ENCODE results near the gene VAV3.
"Not testable (repeated sequence)": the region's sequence is repeated elsewhere in the genome, so short reads cannot be mapped to it uniquely, and the experiment has no call there.

VAV3 gene

GRCh38 chr1:107653765-107654164, 311.2 kb downstream of the VAV3 start:
- Histone ChIP-seq H4K20me1 (no peaks in the 10 kb centered on the region), H3K36me3 (peaks cover 0 to 20% (median 6%) of the 10 kb centered on the region in 11 experiments; a peak in 7 of 22 replicates), H3K9ac (no peak overlapping the region), H3K9me3 (replicated peaks in 1 of 11) (peaks cover 0 to 8% (median 0%) of the 10 kb centered on the region in 11 experiments; a peak in 2 of 22 replicates), H3K4me1 (no peaks in the 10 kb centered on the region), H3K27ac (no peak overlapping the region), H3K27me3 (no peaks in the 10 kb centered on the region), H3K4me3 (no peak overlapping the region), H3K4me2 (no peak overlapping the region)
- TF ChIP-seq Cebpa-rat (IDR thresholded peaks at IDR 0.05), result no peak

GRCh38 chr1:107653005-107653404, 312.0 kb downstream of the VAV3 start:
- Histone ChIP-seq H4K20me1 (no peaks in the 10 kb centered on the region), H3K9me3 (replicated peaks in 1 of 11) (peaks cover 0 to 8% (median 0%) of the 10 kb centered on the region in 11 experiments; a peak in 2 of 22 replicates), H3K36me3 (peaks cover 0 to 19% (median 6%) of the 10 kb centered on the region in 11 experiments; a peak in 7 of 22 replicates), H3K4me2 (no peak overlapping the region), H3K27me3 (no peaks in the 10 kb centered on the region), H3K9ac (no peak overlapping the region), H3K4me1 (peaks cover 0 to under 1% (median 0%) of the 10 kb centered on the region in 10 experiments; a peak in 1 of 20 replicates), H3K27ac (no peak overlapping the region), H3K4me3 (no peak overlapping the region)
- TF ChIP-seq Cebpa-rat (IDR thresholded peaks at IDR 0.05), result no peak

GRCh38 chr1:107650825-107651224, 314.2 kb downstream of the VAV3 start:
- not testable (repeated sequence) for H3K4me3 ChIP-seq; H4K20me1 ChIP-seq; H3K27me3 ChIP-seq; H3K9me3 ChIP-seq (replicated peaks in 1 of 11); H3K27ac ChIP-seq; H3K4me2 ChIP-seq; H3K9ac ChIP-seq
- peaks cover 0 to 16% (median 6%) of the 10 kb centered on the region in 11 experiments; a peak in 6 of 22 replicates for H3K36me3 ChIP-seq
- H3K4me1 ChIP-seq, result peaks cover 0 to 22% (median 1%) of the 10 kb centered on the region in 10 experiments; a peak in 8 of 20 replicates

DNA sequence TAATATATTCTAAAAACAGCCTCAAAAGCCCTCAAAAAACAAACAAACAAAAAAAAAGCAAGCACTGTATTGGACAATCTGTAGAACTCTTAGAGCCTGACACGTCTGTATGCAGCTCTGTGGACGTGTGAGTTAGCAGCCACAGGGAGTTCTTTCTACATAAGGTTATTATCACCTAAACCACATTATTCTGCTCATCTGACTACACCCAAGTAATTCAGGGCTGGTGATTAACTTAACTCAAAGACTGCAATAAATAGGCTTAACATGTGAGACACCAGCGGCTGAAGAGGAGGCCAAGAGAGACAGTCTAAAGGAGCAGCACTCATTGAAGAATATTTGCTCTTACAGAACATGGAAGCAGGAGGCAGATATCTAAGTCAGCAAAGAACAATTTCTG, 316.0 kb downstream of the VAV3 start:
- peaks cover 0 to 8% (median 0%) of the 10 kb centered on the region in 11 experiments; a peak in 2 of 22 replicates for H3K9me3 ChIP-seq (replicated peaks in 1 of 11)
- H3K4me3 ChIP-seq, result no peak overlapping the region
- H3K9ac ChIP-seq, result no peak overlapping the region
- no peaks in the 10 kb centered on the region for H3K27me3 ChIP-seq
- H3K4me1 ChIP-seq, result peaks cover 13 to 40% (median 17%) of the 10 kb centered on the region in 10 experiments
- H4K20me1 ChIP-seq, result no peaks in the 10 kb centered on the region
- H3K36me3 ChIP-seq, result peaks cover 0 to 16% (median 6%) of the 10 kb centered on the region in 11 experiments; a peak in 5 of 22 replicates
- no peak for TF ChIP-seq Cebpa-rat (IDR thresholded peaks at IDR 0.05)
- H3K4me2 ChIP-seq, result no peak overlapping the region
- no peak overlapping the region for H3K27ac ChIP-seq

- Histone ChIP-seq H4K20me1 (no peaks in the 10 kb centered on the region), H3K36me3 (peaks cover 0 to 16% (median 6%) of the 10 kb centered on the region in 11 experiments; a peak in 6 of 22 replicates), H3K4me2 (no peak overlapping the region), H3K4me3 (no peak overlapping the region), H3K27me3 (no peaks in the 10 kb centered on the region), H3K4me1 (peaks cover 13 to 50% (median 27%) of the 10 kb centered on the region in 10 experiments), H3K9me3 (replicated peaks in 1 of 11) (peaks cover 0 to 8% (median 0%) of the 10 kb centered on the region in 11 experiments; a peak in 2 of 22 replicates), H3K27ac (no peak overlapping the region), H3K9ac (no peak overlapping the region)
- TF ChIP-seq Cebpa-rat (IDR thresholded peaks at IDR 0.05), result no peak
Measured at GRCh38 chr1:107648071-107648470, 316.9 kb downstream of the VAV3 start.

DNA sequence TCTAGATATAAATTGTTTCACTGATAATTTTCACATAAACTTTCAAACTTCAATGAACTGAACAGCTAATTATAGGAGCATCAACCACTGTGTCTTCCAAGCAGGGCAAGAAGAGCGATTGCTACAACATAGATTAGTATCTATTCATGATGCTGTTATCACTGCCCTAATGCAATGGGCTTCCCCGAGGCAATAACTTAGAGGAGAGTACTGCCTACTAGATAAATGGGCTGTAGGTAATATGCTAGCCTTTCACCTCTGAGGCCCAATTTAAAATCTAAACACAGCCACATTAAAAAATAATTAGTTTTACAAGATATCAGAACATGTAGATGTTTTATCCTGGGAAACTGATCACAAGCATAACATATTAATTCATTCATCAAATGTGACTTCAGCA, 318.0 kb downstream of the VAV3 start:
- H3K36me3 ChIP-seq, result peaks cover 1 to 22% (median 9%) of the 10 kb centered on the region in 11 experiments; a peak in 20 of 22 replicates
- no peak overlapping the region for H3K4me3 ChIP-seq
- H3K9me3 ChIP-seq (replicated peaks in 1 of 11), result peaks cover 0 to 4% (median 0%) of the 10 kb centered on the region in 11 experiments; a peak in 2 of 22 replicates

DNA sequence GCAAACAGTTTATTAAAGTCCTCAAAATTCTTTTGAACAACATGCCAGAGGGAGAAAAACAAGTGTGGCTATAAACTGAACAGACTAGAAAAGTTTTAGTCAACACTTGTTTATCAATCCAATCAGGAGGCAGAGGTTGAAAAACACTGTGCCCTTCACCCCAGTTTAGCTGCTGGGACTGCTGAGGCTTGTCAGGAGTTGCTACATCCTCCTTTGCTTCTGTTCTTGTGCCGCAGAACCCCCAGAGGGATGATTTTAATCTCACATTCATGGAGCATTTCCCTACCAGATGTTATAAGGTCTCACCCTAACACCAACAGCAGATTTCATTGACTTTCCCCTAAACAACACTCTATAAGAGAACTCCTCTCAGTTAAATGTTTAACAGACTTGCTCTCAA, 321.2 kb downstream of the VAV3 start:
- Histone ChIP-seq H3K4me1 (peaks cover 25 to 51% (median 36%) of the 10 kb centered on the region in 10 experiments), H3K4me3 (no peak overlapping the region), H3K27me3 (no peaks in the 10 kb centered on the region), H3K4me2 (peak overlapping the region in 9 of 11 experiments; percentile 29 to 87 (median 70); a peak in 17 of 22 replicates), H4K20me1 (no peaks in the 10 kb centered on the region), H3K27ac (peak overlapping the region in 7 of 11 experiments; percentile 29 to 75 (median 49); a peak in 13 of 22 replicates), H3K36me3 (peaks cover 13 to 41% (median 36%) of the 10 kb centered on the region in 11 experiments; a peak in 21 of 22 replicates), H3K9me3 (replicated peaks in 1 of 11) (no peaks in the 10 kb centered on the region), H3K9ac (peak overlapping the region in 2 of 11 experiments; percentile 34 to 54; a peak in 3 of 22 replicates)
- peak in 3 of 11 experiments; percentile 34 to 77 (median 45); a peak in 3 of 22 replicates for TF ChIP-seq Cebpa-rat (IDR thresholded peaks at IDR 0.05)

More for the DNA sequence above, 318.0 kb downstream of the VAV3 start:
- H3K9ac ChIP-seq, result no peak overlapping the region
- H3K27ac ChIP-seq, result no peak overlapping the region
- no peaks in the 10 kb centered on the region for H3K27me3 ChIP-seq
- peaks cover 13 to 51% (median 29%) of the 10 kb centered on the region in 10 experiments for H3K4me1 ChIP-seq
- no peak for TF ChIP-seq Cebpa-rat (IDR thresholded peaks at IDR 0.05)
- no peak overlapping the region for H3K4me2 ChIP-seq
- H4K20me1 ChIP-seq, result no peaks in the 10 kb centered on the region

DNA sequence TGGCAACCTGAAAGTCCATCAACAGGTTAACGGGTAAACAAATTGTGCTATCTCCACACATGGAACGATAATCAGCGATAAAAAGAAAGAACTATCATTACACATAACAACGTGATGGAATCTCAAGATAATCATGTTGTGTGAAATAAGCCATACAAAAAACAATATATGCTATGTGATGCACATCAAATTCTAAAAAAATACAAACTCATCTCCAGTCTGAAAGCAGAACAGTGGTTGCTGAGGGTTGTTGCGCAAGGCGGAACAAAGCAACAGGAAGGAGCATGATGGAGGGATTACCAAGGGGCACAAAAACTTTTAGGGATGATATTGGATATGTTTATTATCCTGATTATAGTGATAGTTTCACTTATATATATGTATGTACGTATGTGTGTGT, 324.8 kb downstream of the VAV3 start:
- Histone ChIP-seq H4K20me1 (no peaks in the 10 kb centered on the region), H3K27me3 (no peaks in the 10 kb centered on the region)

GRCh38 chr1:107637101-107637500, 327.9 kb downstream of the VAV3 start:
- Histone ChIP-seq H4K20me1 (no peaks in the 10 kb centered on the region), H3K4me2 (no peak overlapping the region), H3K9ac (no peak overlapping the region), H3K27ac (no peak overlapping the region), H3K4me3 (no peak overlapping the region), H3K36me3 (peaks cover 20 to 83% (median 68%) of the 10 kb centered on the region in 11 experiments; a peak in 21 of 22 replicates), H3K9me3 (replicated peaks in 1 of 11) (peaks cover 0 to 34% (median 22%) of the 10 kb centered on the region in 11 experiments; a peak in 17 of 22 replicates), H3K4me1 (peaks cover 0 to 16% (median 11%) of the 10 kb centered on the region in 10 experiments; a peak in 14 of 20 replicates), H3K27me3 (no peaks in the 10 kb centered on the region)
- no peak for TF ChIP-seq Cebpa-rat (IDR thresholded peaks at IDR 0.05)

More for the DNA sequence above, 324.8 kb downstream of the VAV3 start:
- Histone ChIP-seq H3K27ac (peak overlapping the region in 3 of 11 experiments; percentile 5 to 28 (median 23); a peak in 3 of 22 replicates), H3K4me3 (no peak overlapping the region), H3K36me3 (peaks cover 13 to 74% (median 57%) of the 10 kb centered on the region in 11 experiments; a peak in 21 of 22 replicates), H3K9ac (no peak overlapping the region), H3K4me1 (peaks cover 23 to 35% (median 32%) of the 10 kb centered on the region in 10 experiments), H3K9me3 (replicated peaks in 1 of 11) (peaks cover 0 to 19% (median 9%) of the 10 kb centered on the region in 11 experiments; a peak in 11 of 22 replicates), H3K4me2 (peak overlapping the region in 7 of 11 experiments; percentile 22 to 53 (median 43); a peak in 9 of 22 replicates)
- TF ChIP-seq Cebpa-rat (IDR thresholded peaks at IDR 0.05), result peak in 8 of 11 experiments; percentile 30 to 79 (median 70); a peak in 12 of 22 replicates

Data from BLaER1 treated with 17β-estradiol and CSF1 and Interleukin-3, amounts not matched to agents 10 nM and 100 nM (cell line).